ENCODE data around the gene CD2BP2. TPM values are rescaled to one million over a fixed set of nuclear protein-coding genes. Genes with fewer than 3 reads are reported as not detected.
A peak's percentile ranks its signal among the peaks of the same experiment; 100 is the strongest.

The CD2BP2 gene
- polyA plus RNA-seq, 1 donor (not counting 4 experiments of a cell fraction or from before 2014, with no cell fraction given), result 49.5 TPM

DNA sequence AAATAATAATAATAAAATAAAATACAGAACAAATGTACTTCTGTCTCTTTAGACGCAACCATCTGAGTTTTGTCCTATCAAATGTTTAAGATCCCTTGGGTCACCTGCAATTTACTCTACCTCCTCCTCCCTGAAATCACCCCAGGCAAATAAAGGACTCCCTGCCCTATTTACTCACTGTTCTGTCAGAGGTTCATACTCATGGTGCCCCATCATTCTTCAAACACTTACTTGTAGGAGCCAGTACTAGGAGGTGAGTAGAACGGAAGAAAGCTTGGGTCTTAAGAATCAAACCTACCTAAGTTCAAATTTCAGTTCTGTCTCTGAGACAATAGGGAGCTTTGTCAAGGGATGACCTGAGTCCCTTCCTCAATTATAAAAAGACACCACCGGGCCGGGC lies 11.4 kb upstream of the CD2BP2 start:
- dilution Hi-C loops (cut with MboI; ENCODE audit: extremely low pct_ligation_motif_present, low sequenced_read_pairs), result no loop called here
- TF ChIP-seq EZH2 (IDR thresholded peaks at IDR 0.05; ENCODE audit: low read length) (no peak), CTCF (optimal IDR thresholded peaks at IDR 0.05 in 1 of 3, IDR thresholded peaks at IDR 0.05 in 1 of 3, conservative IDR thresholded peaks at IDR 0.05 in 1 of 3; ENCODE audit: extremely low read depth in 1 of 3, insufficient read depth in 2 of 3, low read length in 3 of 3) (no peak)
- DNase-seq (ENCODE audit: low read depth, low spot score) (no peak), FAIRE-seq (no peak)
- peaks cover 12% of the 10 kb centered on the region for H4K20me1 ChIP-seq (ENCODE audit: control insufficient read depth, extremely low read depth, insufficient read depth, low read length)
- peaks cover 3% of the 10 kb centered on the region for H3K9me1 ChIP-seq (ENCODE audit: control insufficient read depth, extremely low read depth, insufficient read depth, low read length)
- H3K27me3 ChIP-seq (ENCODE audit: control insufficient read depth, extremely low read depth, insufficient read depth, low read length), result no peaks in the 10 kb centered on the region
- peak overlapping the region; percentile 32 for H3K4me2 ChIP-seq (ENCODE audit: control insufficient read depth, extremely low read depth, insufficient read depth, low read depth, low read length)
- H3K79me2 ChIP-seq (ENCODE audit: control insufficient read depth, insufficient read depth, low read length), result peaks cover 77% of the 10 kb centered on the region
- no peak overlapping the region for H3K27ac ChIP-seq (ENCODE audit: control insufficient read depth, insufficient read depth, low read length)
- H3K4me3 ChIP-seq (ENCODE audit: control insufficient read depth in 2 of 3, extremely low read depth in 1 of 3, insufficient read depth in 2 of 3, low read depth in 1 of 3, low read length in 3 of 3), result no peak overlapping the region
- no peaks in the 10 kb centered on the region for H3K9me3 ChIP-seq (ENCODE audit: control insufficient read depth, low read depth, low read length)
- peaks cover 24% of the 10 kb centered on the region for H3K4me1 ChIP-seq (ENCODE audit: control insufficient read depth, extremely low read depth, insufficient read depth, low read length)
- H2AFZ ChIP-seq (ENCODE audit: control insufficient read depth, low read length), result no peak overlapping the region
- no peak overlapping the region for H3K9ac ChIP-seq (ENCODE audit: control insufficient read depth, extremely low read depth, insufficient read depth, low read length)
- H3K36me3 ChIP-seq (ENCODE audit: control insufficient read depth in 2 of 2, extremely low read depth in 1 of 2, insufficient read depth in 2 of 2, low read length in 2 of 2), result peaks cover 10 to 33% of the 10 kb centered on the region in 2 experiments

- Histone ChIP-seq H3K36me3 (ENCODE audit: control insufficient read depth in 2 of 2, extremely low read depth in 1 of 2, insufficient read depth in 2 of 2, low read length in 2 of 2) (peaks cover 13 to 33% of the 10 kb centered on the region in 2 experiments), H3K4me3 (ENCODE audit: control insufficient read depth in 2 of 3, extremely low read depth in 1 of 3, insufficient read depth in 2 of 3, low read depth in 1 of 3, low read length in 3 of 3) (no peak overlapping the region), H3K4me2 (ENCODE audit: control insufficient read depth, extremely low read depth, insufficient read depth, low read depth, low read length) (no peak overlapping the region), H3K27me3 (ENCODE audit: control insufficient read depth, extremely low read depth, insufficient read depth, low read length) (no peaks in the 10 kb centered on the region), H3K4me1 (ENCODE audit: control insufficient read depth, extremely low read depth, insufficient read depth, low read length) (peaks cover 18% of the 10 kb centered on the region), H3K79me2 (ENCODE audit: control insufficient read depth, insufficient read depth, low read length) (peaks cover 86% of the 10 kb centered on the region), H2AFZ (ENCODE audit: control insufficient read depth, low read length) (no peak overlapping the region), H3K9ac (ENCODE audit: control insufficient read depth, extremely low read depth, insufficient read depth, low read length) (no peak overlapping the region), H4K20me1 (ENCODE audit: control insufficient read depth, extremely low read depth, insufficient read depth, low read length) (peaks cover 12% of the 10 kb centered on the region), H3K27ac (ENCODE audit: control insufficient read depth, insufficient read depth, low read length) (no peak overlapping the region), H3K9me1 (ENCODE audit: control insufficient read depth, extremely low read depth, insufficient read depth, low read length) (peaks cover 3% of the 10 kb centered on the region), H3K9me3 (ENCODE audit: control insufficient read depth, low read depth, low read length) (no peaks in the 10 kb centered on the region)
- no peak for FAIRE-seq
- dilution Hi-C loops (cut with MboI; ENCODE audit: extremely low pct_ligation_motif_present, low sequenced_read_pairs), result no loop called here
- DNase-seq (ENCODE audit: low read depth, low spot score), result no peak
- TF ChIP-seq EZH2 (IDR thresholded peaks at IDR 0.05; ENCODE audit: low read length) (no peak), CTCF (optimal IDR thresholded peaks at IDR 0.05 in 1 of 3, IDR thresholded peaks at IDR 0.05 in 1 of 3, conservative IDR thresholded peaks at IDR 0.05 in 1 of 3; ENCODE audit: extremely low read depth in 1 of 3, insufficient read depth in 2 of 3, low read length in 3 of 3) (no peak)
Measured at GRCh38 chr16:30365200-30365599, 10.1 kb upstream of the CD2BP2 start.

Measured in keratinocyte (primary cell).